CD4-positive, alpha-beta T cell (primary cell): ENCODE data around the gene RGS7BP. TPM values are rescaled to one million over a fixed set of nuclear protein-coding genes. Genes with fewer than 3 reads are reported as not detected.

Experiments used
- ATAC-seq: fragments of 200-7000 bp; cut with Tn5 transposase; one replicate; pipeline ENCODE4 v1.10.0; 2022; ENCODE audit warnings: mild to moderate bottlenecking; ENCODE audit not compliant: poor library complexity
- CTCF ChIA-PET: fragments of 350-600 bp; sonication (Branson Sonifier 250); formaldehyde crosslinking; loops from one replicate; lab custom pipeline; 2021; ENCODE audit warnings: antibody characterized with exemption, inconsistent platforms; lab: Charles Lee
- POLR2A ChIA-PET: fragments of 350-600 bp; sonication (Branson Sonifier 250); formaldehyde crosslinking; loops from one replicate; lab custom pipeline; 2021; ENCODE audit warnings: antibody characterized with exemption, inconsistent platforms; lab: Charles Lee
- DNase-seq, 14 experiments: peaks; one replicate each; pipeline ENCODE4 v3.0.0-alpha.2; 2013 to 2020; ENCODE audit warnings: mixed read lengths in 2 of 14
- H3K27ac ChIP-seq, 2 donors: one replicate each; pipeline versions ENCODE4 v1.5.1 to v1.7.0; 2013; ENCODE audit warnings: low read length in 2 of 2, low read depth in 1 of 2, mild to moderate bottlenecking in 1 of 2
- H3K27me3 ChIP-seq, 2 experiments: 1 replicate in 1 of 2; 2 replicates in 1 of 2; pipeline versions ENCODE4 v1.6.1 to v1.7.0; 2013; ENCODE audit warnings: low read length in 2 of 2, control low read depth in 1 of 2, mild to moderate bottlenecking in 1 of 2, moderate library complexity in 1 of 2; ENCODE audit not compliant: insufficient read depth in 2 of 2, control insufficient read depth in 1 of 2
- H3K36me3 ChIP-seq: one replicate; pipeline ENCODE4 v1.6.1; 2013; ENCODE audit warnings: low read length, control low read depth; ENCODE audit not compliant: insufficient read depth
- H3K4me1 ChIP-seq: one replicate; pipeline ENCODE4 v1.6.1; 2013; ENCODE audit warnings: low read length, control low read depth; ENCODE audit not compliant: insufficient read depth
- H3K4me3 ChIP-seq: one replicate; pipeline ENCODE4 v1.5.1; 2013; ENCODE audit warnings: mild to moderate bottlenecking, low read length, moderate library complexity
- H3K9me3 ChIP-seq, 2 experiments: 1 replicate in 1 of 2; 2 replicates in 1 of 2; pipeline versions ENCODE4 v1.6.1 to v1.7.0; 2013; ENCODE audit warnings: low read length in 2 of 2, mild to moderate bottlenecking in 2 of 2, control low read depth in 1 of 2, moderate library complexity in 1 of 2; ENCODE audit not compliant: control insufficient read depth in 1 of 2, insufficient read depth in 1 of 2
- H3K27ac Mint-ChIP-seq: one replicate; pipeline ENCODE4 v1.8.0; 2020; ENCODE audit warnings: mixed read lengths
- H3K27me3 Mint-ChIP-seq: one replicate; pipeline ENCODE4 v1.8.0; 2021; ENCODE audit warnings: mixed read lengths
- H3K36me3 Mint-ChIP-seq: one replicate; pipeline ENCODE4 v1.8.0; 2021; ENCODE audit warnings: low read depth, mixed read lengths
- H3K4me1 Mint-ChIP-seq: one replicate; pipeline ENCODE4 v1.8.0; 2021; ENCODE audit warnings: low read depth, mixed read lengths
- H3K4me3 Mint-ChIP-seq: one replicate; pipeline ENCODE4 v1.8.0; 2020; ENCODE audit warnings: mild to moderate bottlenecking, mixed read lengths
- H3K9me3 Mint-ChIP-seq: one replicate; pipeline ENCODE4 v1.8.0; 2020; ENCODE audit warnings: mixed read lengths
- intact Hi-C, 2 experiments: fragments of 100-400 bp; cut with DNase I in 1 of 2; cut with micrococcal nuclease in 1 of 2; formaldehyde crosslinking; loops; one replicate each; pipeline versions ENCODE4 v1.15.1 to v1.9.0; 2023 to 2025; cut with DNase I, micrococcal nuclease
- total RNA-seq, 174 experiments: library from RNA in 2 of 174; stranded (reverse) in 2 of 174; gene quantifications; one replicate each; pipeline ENCODE4 v1.2.3 and lab custom pipeline; 2021 to 2026
- TF ChIP-seq, protein P1 (sequence below): fragments of 200-600 bp; IDR thresholded peaks from one replicate; pipeline ENCODE4 v1.8.0; 2022; ENCODE audit warnings: antibody characterized with exemption, mild to moderate bottlenecking

RGS7BP gene
- total RNA-seq, 2 experiments from 2014 or later = not detected

GRCh38 chr5:64634997-64635686 is 129.3 kb downstream of the RGS7BP start:
- TF ChIP-seq, protein P1, sequence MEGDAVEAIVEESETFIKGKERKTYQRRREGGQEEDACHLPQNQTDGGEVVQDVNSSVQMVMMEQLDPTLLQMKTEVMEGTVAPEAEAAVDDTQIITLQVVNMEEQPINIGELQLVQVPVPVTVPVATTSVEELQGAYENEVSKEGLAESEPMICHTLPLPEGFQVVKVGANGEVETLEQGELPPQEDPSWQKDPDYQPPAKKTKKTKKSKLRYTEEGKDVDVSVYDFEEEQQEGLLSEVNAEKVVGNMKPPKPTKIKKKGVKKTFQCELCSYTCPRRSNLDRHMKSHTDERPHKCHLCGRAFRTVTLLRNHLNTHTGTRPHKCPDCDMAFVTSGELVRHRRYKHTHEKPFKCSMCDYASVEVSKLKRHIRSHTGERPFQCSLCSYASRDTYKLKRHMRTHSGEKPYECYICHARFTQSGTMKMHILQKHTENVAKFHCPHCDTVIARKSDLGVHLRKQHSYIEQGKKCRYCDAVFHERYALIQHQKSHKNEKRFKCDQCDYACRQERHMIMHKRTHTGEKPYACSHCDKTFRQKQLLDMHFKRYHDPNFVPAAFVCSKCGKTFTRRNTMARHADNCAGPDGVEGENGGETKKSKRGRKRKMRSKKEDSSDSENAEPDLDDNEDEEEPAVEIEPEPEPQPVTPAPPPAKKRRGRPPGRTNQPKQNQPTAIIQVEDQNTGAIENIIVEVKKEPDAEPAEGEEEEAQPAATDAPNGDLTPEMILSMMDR = peak; percentile 88
- H3K4me1 ChIP-seq = no peaks in the 10 kb centered on the region
- ATAC-seq (peak; percentile 39), DNase-seq (peak in 3 of 14 experiments; percentile 36 to 63 (median 52))
- no peak overlapping the region for H3K4me3 Mint-ChIP-seq
- CTCF ChIA-PET = interaction anchor here (0.8 to 1.5 kb wide), 2 partner anchors 16 to 149 kb away, joined by 3 to 4 read pairs; no protein-coding TSS in a partner anchor
- no peaks in the 10 kb centered on the region for H3K9me3 Mint-ChIP-seq
- POLR2A ChIA-PET = no interaction called here
- peaks cover 30% of the 10 kb centered on the region for H3K27me3 Mint-ChIP-seq
- no peaks in the 10 kb centered on the region for H3K9me3 ChIP-seq
- H3K4me3 ChIP-seq = no peak overlapping the region
- no peaks in the 10 kb centered on the region for H3K36me3 Mint-ChIP-seq
- intact Hi-C loops = loop anchor here (1.0 to 5.0 kb wide), 2 partner anchors 149 to 847 kb away; partner anchors contain the start of gene ADAMTS6 (in 1 of the 2)
- no peaks in the 10 kb centered on the region for H3K4me1 Mint-ChIP-seq
- H3K27ac Mint-ChIP-seq = no peak overlapping the region
- H3K27ac ChIP-seq = no peak overlapping the region
- peaks cover 0 to 8% of the 10 kb centered on the region in 2 experiments for H3K27me3 ChIP-seq
- no peaks in the 10 kb centered on the region for H3K36me3 ChIP-seq

DNA sequence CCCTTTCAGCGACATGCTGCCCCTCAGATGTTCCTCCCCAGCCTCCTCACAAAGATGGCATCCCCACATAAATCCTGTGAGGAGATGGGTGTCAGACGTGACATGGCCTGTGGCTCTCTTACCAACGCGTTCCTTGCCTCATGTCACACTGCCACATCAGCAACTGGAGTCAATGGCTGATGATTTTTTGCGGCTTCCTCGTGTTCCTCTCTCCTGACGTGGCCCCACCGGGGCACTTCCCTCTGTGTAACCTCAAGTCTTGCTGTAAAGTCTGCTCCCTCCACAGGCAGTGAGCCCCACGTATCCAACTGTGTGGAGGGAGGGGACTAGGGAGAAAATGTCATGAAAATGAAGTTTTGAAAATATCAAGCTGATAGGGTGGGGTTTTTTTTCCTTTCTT is 131.3 kb downstream of the RGS7BP start:
- CTCF ChIA-PET = no interaction called here
- Mint-ChIP-seq H3K27me3 (peaks cover 30% of the 10 kb centered on the region), H3K4me1 (no peaks in the 10 kb centered on the region), H3K4me3 (no peak overlapping the region), H3K27ac (no peak overlapping the region), H3K36me3 (no peaks in the 10 kb centered on the region), H3K9me3 (no peaks in the 10 kb centered on the region)
- peaks cover 0 to 8% of the 10 kb centered on the region in 2 experiments for H3K27me3 ChIP-seq
- H3K9me3 ChIP-seq = no peaks in the 10 kb centered on the region
- no peak overlapping the region for H3K4me3 ChIP-seq
- intact Hi-C loops = loop anchor here in 1 of 2 experiments (5.0 kb wide), 1 partner anchor 845 kb away; the partner anchor contains the start of gene ADAMTS6
- H3K27ac ChIP-seq = no peak overlapping the region
- DNase-seq (peak in 2 of 14 experiments; percentile 7 to 17), ATAC-seq (no peak)
- TF ChIP-seq, protein P1 = no peak
- POLR2A ChIA-PET = no interaction called here
- no peaks in the 10 kb centered on the region for H3K4me1 ChIP-seq
- no peaks in the 10 kb centered on the region for H3K36me3 ChIP-seq

GRCh38 chr5:64637837-64638443 is 132.1 kb downstream of the RGS7BP start:
- H3K27ac ChIP-seq = no peak overlapping the region
- no peaks in the 10 kb centered on the region for H3K9me3 ChIP-seq
- H3K4me1 ChIP-seq = no peaks in the 10 kb centered on the region
- no peak overlapping the region for H3K4me3 ChIP-seq
- no peaks in the 10 kb centered on the region for H3K4me1 Mint-ChIP-seq
- ChIA-PET POLR2A (no interaction called here), CTCF (no interaction called here)
- H3K36me3 ChIP-seq = no peaks in the 10 kb centered on the region
- DNase-seq (no peak), ATAC-seq (no peak)
- intact Hi-C loops = loop anchor here in 1 of 2 experiments (5.0 kb wide), 1 partner anchor 844 kb away; the partner anchor contains the start of gene ADAMTS6
- TF ChIP-seq, protein P1 = no peak
- H3K36me3 Mint-ChIP-seq = no peaks in the 10 kb centered on the region
- no peak overlapping the region for H3K27ac Mint-ChIP-seq
- peaks cover 0 to 8% of the 10 kb centered on the region in 2 experiments for H3K27me3 ChIP-seq
- H3K4me3 Mint-ChIP-seq = no peak overlapping the region
- H3K9me3 Mint-ChIP-seq = no peaks in the 10 kb centered on the region
- H3K27me3 Mint-ChIP-seq = peaks cover 30% of the 10 kb centered on the region
